Stimulated activated CD8-positive, alpha-beta memory T cell treated with anti-CD3 and anti-CD28 coated beads, Interleukin-2, amount 100 ng/mL, for 1 hour (primary cell): ENCODE results near the gene RNF126.
"Not testable (repeated sequence)": the region's sequence is repeated elsewhere in the genome, so short reads cannot be mapped to it uniquely, and the experiment has no call there.

Source experiments
- DNase-seq, 2 donors: peaks; one replicate each; pipeline ENCODE4 v3.0.0-alpha.2; 2020; ENCODE audit warnings: low read depth in 2 of 2

The RNF126 gene

DNA sequence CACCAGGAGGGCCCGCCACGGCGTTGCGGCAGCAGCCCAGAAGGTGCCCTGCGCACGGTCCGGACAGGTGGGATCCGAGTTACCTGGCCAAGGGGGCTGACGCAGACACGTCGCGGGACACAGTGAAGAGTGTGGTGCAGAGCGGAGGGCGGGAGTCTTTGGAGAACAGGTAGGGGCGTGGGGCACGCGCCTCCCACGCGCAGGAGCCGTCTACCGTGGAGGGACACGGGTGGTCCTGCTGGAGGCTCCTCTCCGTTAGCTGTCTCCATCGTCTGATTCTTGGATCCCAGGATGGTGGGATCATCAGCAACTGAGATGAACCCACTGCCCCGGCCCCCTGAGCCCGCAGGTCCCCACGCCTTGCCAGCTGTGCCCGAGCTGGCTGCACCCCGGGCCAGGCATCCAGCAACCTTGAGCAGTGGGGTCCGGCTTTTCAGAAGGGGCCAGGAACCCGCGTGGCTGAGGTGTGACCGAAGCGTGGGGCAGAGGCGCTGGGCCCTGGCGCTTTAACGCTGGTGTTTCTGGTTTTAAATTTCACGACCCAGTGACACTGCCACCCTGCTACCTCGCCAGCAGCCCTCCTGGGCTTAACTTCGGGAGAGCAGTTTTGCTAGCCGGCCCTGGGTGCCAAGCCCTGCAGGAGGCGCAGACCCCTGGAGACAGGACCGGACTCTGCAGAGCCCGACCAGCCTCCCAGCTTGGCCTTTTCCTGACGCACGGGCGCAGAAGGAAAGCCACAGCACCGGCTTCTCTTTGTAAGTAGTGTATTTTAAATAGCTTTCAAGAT, 16.0 kb downstream of the RNF126 start:
- DNase-seq = no peak

DNA sequence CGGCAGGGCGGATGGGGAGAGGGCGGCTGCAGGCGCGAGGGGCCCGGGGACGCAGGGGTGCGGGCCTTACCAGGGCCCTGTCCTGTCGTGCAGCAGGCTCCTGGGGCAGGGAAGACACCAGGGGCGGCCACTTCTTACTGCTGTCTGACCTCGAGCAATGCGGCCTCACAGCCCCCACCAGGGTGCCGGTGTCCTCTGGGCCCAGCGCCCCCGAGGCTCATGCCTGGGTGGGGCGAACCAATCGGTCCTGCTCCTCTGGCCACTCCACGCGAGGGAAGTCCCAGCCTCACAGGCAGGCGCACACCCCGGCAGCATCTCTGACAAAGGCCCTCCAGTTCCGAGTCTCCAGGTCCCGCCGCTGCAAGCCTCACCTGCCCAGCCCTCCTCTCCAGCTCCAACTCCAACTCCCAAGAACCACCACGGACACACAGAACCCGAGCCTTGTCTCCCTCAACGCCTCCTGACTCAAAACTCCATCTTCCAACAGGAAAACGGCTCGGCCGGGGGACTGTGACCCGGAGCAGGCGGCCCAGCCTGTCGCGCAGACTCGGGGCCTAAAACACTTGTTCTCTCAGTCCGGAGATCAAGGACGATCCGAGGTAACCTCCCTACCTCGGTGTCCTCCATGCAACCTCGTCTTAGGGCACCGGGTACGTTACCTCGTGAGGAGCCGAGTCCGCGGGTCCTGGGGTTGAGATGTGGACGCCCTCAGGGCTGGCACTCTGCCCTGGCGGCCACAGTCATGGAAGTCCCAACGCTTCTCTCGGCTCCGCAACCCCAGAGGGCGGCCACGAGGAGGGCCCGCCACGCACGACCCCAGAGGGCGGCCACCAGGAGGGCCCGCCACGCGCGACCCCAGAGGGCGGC, 16.9 kb downstream of the RNF126 start:
- DNase-seq = no peak

DNA sequence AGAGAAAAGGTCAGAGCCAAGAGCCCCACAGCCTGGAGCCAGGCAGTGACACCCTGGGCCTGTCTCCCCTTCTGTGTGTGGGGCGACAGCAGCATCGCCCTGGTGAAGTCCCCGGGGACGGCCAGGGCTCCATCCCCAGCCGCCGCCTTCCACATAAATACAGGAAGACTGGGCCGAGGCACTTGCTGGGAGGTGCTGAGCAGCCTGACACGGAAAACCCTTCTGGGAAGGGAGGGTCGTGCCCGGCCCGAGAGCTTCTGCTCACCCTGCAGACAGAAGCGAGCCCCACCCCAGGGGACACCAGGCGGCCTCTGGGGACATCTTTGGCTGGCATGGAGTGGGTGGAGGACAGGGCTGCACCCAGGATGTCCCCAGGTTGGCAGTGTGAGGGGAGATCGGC, 18.2 kb downstream of the RNF126 start:
- DNase-seq = no peak

DNA sequence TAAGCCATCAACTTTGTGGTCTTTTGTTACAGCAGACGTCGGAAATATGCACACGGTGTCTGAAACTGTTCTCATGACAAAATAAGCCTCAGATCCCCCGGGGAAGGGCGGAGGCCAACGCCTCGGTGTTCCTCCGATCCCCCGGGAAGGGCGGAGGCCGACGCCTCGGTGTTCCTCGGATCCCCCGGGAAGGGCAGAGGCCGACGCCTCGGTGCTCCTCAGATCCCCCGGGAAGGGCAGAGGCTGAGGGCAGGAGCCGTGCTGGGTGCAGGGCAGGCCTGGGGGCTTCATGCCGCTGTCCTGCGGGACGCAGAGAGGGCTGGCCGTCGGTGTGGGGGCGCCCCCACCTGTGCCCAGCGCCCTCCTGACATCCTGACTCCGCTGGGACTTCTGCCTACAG, 18.7 kb downstream of the RNF126 start:
- no peak for DNase-seq

DNA sequence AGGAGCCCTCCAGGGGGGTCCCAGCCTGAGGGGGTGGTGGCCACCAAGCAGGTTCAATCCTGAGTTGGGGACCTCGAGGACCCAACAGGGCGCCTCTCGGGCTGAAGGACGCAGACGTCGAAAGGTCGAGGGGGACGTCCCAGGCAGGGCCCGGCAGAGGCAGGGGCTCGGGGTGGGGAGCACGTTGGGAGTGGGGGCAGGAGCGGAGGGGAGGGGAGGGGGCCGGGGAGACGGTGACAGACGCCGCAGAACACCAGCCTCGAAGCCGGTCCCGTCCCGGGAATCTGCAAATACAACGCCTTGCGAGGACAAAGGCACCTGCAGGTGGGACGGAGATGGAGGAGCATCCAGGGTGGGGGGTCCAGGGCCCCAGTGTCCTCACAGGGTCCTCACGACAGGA, 19.3 kb downstream of the RNF126 start:
- no peak for DNase-seq

DNA sequence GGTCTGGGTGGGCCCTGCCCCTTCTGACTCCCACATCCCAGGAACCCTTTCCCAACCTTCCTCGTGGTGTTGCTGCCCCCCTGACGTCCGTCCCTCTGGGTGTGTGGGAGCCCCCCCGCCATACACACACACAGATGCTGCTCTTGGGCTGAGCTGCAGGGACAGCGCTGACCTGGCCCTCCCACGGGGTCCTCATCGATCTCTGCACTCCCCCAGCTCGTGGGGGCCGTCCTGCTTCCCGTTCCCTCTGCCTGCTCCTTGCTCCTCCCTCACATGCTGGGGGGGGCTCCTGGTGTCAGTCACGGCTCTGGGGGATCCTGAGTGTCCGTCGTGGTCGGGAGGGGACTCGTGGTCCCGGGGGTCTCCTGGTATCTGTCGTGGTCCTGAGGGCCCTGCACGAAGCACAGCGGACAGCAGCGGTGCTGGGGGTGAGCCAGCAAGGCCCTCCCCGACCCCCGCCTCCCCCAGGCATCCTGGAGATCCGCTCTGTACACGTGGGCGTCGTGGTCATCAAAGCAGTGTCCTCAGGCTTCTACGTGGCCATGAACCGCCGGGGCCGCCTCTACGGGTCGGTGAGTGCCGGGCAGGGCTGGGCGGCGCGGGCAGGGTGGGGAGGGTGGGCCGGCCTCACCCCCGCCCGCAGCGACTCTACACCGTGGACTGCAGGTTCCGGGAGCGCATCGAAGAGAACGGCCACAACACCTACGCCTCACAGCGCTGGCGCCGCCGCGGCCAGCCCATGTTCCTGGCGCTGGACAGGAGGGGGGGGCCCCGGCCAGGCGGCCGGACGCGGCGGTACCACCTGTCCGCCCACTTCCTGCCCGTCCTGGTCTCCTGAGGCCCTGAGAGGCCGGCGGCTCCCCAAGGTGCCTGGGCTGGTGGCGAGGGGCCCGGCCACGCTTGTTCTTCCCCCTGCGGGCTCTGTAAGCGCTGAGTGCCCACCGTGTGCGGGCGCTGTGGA, 20.0 kb downstream of the RNF126 start:
- DNase-seq = no peak

DNA sequence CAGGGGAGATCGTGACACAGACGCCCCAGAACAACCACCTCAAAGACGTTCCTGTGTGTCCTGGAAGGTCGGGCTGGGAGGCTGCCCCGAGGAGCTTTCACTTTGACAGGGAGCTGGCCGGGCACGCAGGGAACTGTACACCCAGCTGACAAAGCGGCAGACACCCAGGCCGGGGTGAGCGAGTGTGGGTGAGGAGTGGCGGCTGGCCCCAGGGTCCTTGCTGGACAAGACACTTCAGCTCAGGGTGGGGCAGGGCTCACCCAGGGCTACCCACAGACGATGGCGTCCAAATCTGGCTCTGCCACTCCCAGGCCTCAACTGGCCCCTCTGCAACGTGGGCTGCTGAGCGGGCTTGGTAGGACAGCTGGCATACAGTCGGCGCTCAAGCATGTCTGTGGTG, 21.3 kb downstream of the RNF126 start:
- no peak for DNase-seq

DNA sequence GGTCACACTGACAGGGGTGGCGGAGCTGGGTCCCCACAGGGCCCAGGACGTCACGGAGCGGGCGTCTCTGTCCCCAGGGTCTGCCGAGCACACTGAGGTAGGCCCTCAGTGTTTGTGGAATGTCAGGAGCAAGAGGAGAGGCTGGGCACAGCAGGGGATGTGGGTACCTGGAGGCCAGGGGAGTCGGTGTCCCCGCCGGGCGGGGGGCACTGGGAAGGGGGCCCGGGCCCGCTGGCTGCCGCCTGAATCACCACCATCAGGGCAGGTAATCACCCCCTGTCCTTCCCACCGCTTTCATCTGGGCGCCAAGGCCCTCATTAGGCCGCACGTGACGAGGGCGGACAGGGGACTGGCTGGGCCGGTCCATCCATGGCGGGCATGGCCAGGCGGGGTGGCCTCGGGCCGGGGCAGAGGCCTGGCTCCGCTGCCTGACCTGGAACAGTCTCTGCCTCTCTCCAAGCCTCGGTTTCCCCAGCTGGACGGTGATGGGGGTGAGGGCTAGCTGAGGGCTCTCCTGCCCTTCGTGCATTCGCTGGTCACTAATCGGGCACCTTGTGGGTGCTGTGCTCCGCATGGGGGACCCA, 22.3 kb downstream of the RNF126 start:
- no peak for DNase-seq

DNA sequence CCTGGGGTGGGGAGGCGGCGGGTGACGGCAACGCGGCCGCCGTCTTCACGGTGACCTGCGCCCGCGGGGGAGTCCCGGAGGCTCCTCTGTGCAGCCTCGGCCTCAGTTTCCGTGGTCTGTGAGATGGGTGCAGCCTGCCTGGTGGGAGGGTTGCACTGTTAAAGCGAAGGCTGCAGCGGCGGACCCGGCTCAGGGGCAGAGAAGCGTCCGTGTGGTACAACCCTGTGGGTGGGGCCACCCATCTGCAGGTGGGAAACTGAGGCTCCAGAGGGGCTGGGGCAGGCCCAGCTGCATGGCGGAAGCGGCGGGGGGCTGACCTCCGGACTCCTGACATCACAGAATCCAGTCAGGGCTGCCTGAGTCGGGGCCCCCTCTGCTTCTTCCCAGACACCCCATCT, 22.9 kb downstream of the RNF126 start:
- no peak for DNase-seq

DNA sequence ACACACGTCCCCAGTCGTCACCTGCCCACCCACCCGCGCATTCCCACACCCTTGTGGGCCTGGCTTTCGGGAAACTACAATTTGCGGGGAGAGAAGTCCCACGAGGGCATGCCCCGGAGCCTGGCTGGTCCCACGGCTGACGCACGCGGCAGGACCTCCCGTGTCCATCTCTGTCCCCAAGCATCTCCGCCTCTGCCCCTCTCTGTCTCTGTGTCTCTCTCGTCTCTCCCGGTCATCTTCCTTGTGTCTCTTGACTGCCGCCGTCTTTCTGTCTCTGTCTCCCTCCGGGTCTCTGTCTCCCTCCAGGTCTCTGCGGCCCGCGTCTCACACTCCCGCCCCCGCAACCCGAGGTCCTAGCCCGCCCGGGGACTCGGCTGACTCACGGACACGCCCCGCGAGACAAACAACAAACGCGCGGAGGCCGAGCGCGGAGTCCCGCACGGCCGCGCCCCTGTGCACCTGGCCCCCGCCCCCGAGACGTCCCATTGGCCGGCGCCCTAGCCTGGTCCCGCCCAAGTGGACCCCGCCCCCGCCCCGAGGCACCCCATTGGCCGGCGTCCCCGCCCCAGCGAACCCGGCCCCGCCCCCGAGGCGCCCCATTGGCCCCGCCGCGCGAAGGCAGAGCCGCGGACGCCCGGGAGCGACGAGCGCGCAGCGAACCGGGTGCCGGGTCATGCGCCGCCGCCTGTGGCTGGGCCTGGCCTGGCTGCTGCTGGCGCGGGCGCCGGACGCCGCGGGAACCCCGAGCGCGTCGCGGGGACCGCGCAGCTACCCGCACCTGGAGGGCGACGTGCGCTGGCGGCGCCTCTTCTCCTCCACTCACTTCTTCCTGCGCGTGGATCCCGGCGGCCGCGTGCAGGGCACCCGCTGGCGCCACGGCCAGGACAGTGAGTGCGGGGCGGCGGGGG, 23.5 kb downstream of the RNF126 start, which contains the start of gene FGF22:
FGF22 (plus strand) TSS at position 627 of the 908 bp plus-strand sequence; CDS start at position 674, 47 bp downstream.
- peak; percentile 93 to 96 for DNase-seq

DNA sequence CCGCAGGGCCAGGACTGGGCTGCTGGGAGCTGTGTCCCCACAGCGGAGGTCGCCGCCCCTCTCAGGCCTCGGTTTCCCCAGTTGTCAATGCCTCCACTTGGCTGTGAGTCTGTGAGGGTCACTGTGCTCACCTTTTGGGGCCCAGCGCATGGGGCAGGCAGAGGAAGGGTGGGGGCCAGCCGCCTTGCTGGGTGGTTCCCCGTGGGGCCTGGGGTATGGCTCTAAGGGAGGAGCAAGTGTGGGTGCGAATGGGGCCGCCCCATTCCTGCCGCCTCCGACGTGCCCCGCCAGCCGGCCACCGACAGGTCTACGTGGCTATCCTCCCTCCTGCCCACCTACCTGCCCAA, 24.1 kb downstream of the RNF126 start:
- no peak for DNase-seq

DNA sequence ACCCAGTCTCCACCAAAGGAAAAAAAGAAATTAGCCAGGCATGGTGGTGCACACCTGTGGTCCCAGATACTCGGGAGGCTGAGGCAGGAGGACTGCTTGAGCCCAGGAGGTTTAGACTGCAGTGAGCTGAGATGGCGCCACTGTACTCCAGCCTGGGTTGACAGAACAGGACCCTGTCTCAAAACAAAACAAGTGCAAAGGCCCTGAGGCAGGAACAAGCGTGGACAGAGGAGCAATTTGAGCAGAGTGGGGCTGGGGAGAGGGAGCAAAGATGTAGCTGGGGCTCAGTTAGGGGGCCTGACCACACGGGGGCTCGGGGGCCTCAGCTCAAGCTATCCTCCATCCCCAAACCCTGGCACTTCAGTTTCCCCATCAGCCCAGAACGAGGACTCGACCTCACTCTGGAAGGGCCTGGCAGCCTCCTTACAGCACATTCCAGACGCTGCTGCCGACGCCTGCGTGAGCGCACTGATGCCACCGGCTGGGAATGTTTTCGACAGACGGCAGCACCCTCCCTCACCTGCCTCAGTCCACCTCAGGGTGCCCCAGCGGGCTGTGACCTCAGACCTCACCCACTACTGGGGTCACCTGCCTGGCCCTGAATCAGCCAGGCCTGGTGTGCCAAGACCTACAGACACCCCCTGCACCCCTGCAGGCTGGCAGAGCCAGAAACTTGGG, 27.9 kb downstream of the RNF126 start:
- no peak for DNase-seq

DNA sequence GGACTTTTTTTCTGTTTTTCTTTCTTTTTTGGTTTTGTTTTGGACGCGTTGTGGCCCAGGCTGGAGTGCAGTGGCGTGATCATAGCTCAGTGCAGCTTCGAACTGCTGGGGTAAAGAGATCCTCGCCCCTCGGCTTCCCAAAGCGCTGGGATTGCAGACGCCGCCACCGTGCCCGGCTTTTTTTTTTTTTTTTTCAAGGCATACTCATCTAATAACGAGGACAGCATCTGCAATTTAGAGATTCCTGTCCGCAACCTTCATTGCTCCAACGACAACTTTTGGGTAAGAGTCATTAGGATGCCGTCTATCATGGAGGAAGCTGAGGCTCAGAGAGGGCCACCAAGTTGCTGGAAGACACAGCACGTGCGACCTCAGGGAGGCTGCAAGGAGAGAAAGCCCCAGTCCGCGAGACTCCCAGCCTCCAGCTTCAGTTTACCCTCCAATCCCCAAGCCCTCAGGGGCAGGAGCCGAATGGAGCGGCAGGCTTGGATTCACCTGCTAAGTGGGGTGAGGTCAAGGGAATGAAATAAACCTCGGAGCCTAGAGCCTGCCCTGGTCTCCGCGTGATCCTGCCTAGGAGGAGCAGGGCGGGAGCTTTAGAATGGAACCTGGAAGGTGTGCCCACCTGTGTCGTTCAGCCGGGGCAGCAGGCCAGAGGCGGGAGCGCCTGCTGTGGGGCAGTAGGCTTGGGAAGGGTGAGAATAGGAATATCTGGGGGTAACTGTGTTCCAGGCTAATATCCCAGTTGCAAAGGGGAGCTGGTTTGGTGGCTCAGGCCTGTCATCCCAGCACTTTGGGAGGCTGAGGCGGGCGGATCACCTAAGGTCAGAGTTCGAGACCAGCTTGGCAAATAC, 29.0 kb downstream of the RNF126 start:
- no peak for DNase-seq

DNA sequence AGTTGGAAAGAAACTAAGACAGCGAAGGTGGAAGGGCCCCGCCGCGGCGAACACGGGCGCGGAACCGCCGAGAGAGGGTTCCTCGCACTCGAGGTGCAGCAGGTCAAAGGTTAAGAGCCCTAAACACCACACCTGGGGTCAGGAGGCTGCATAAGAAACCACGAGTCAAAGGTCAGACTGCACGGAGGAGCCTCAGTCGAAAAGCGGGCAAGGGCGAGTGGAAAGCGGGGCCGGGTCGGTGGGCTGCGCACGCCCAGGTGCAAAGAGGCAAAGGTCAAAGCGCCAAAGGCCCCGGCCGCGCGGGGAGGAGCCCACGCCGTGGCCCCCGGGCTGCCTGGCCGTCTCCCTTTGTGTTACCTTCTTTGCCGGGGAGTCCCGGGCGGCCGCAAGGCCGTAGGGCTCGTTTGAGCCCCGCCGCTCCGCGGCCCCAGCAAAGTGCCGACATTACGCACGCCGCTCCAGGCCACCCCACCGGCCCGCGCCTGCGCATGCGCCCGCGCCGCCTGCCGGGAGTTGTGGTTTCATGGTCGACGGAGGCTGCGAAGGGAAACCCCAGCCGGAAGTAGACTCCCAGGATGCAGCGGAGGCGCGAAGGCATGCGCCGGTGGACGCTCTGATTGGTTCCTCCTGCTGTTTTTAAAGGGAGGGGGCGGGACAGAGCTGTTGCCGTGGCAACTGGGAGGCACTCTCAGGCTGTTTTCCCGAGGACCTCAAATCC, 29.8 kb downstream of the RNF126 start, which contains the start of gene POLRMT:
POLRMT (minus strand) TSS at position 470 of the 718 bp plus-strand sequence; CDS start at position 445, 25 bp downstream.
- DNase-seq = peak; percentile 91 to 92

DNA sequence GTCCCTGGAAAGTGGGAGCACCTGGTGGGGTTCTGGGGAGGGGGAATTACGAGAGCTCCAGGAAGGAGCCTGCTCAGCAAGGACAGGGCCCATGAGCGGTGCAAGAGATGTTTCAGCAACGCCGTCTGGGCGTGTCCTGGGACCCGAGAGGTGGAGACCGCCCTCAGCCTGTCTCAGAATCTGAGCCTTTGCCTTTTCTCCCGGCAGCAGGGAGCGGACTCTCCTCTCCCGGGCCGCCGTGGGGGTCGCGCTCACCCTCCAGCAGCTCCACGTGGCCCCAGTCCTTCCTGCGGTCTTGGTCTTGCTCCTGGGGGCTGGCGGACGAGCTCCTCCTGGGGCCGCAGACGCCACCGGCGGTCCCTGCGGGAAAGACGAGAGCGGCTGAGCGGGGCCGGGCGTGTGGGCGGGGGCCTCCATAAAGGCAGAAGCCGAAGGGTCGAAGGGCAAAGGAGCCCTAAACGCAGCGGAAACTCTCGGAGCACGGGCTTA, 30.4 kb downstream of the RNF126 start:
- DNase-seq = no peak

DNA sequence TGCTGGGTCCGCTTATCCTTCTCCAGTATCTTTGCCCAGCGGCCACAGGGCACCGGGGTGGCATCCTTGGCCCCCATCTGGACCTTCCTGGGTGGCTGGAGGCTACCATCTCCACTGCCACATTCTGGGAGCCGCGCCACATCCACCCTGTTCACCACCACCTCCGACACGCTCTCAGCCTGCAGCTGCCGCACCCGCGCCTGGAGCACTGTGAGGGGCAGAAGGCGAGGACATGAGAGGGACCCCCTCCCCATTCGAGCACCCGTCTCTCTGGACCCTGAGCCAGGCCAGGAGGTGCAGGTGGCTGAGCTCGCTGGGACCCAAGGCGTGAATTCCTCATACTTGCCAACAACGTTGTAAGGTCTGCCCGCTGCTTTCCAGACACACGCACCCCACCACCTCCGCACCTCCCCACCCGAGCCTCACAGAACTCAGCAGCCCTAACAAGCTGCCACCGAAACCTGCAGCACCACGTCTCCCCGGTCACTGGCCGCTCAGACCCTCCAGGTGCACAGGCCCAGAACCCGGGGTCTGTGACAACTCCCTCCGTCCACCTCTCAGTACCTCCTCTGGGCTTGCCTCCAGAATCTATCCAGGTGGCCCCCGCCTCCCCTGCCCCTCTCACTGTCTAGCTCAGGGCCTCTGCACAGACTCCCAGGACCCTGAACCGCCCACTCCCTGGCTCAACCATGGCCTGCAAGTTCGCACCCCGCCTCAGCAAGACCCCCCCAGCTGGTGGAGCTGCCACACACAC, 32.9 kb downstream of the RNF126 start:
- DNase-seq = no peak

DNA sequence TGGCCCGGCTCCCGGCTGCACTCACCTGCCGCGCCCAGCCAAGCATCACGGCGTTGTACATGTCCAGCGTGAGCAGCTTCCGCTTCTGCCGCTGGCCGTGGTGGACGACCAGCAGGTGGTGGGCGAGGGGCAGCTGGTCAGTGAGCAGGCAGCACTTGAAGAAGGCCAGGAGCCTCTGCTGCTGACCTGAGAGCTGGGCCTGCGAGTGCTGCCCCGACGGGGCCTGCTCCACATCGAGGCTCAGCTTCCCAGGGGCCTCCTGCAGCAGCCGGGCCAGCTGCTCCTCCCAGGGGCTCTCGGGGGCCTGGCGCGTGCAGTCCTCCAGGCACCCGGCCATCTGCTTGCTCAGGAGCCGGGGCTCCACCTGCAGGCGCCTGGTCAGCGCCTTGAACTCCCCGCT, 33.5 kb downstream of the RNF126 start:
- not testable (repeated sequence) for DNase-seq
